Cardiac fibroblast (primary cell): ENCODE results near the gene SARS1.
"Not testable (repeated sequence)": the region's sequence is repeated elsewhere in the genome, so short reads cannot be mapped to it uniquely, and the experiment has no call there.

Experiments
- DNase-seq, 2 donors: peaks; one replicate each; pipeline versions ENCODE4 v3.0.0 to v3.0.0-alpha.2; 2010; ENCODE audit warnings: low read depth in 2 of 2
- H3K4me3 ChIP-seq, 2 donors: replicated peaks in 1 of 2; 1 replicate in 1 of 2; 2 replicates in 1 of 2; pipeline ENCODE4 v1.5.1; 2011; ENCODE audit warnings: low read depth in 2 of 2, low read length in 2 of 2, mild to moderate bottlenecking in 2 of 2, moderate library complexity in 1 of 2
- CTCF ChIP-seq: IDR thresholded peaks from one replicate; pipeline ENCODE4 v1.5.1; 2011; ENCODE audit warnings: low read depth, mild to moderate bottlenecking, low read length, inconsistent platforms

SARS1 gene

GRCh38 chr1:109213824-109214693, at the start of gene SARS1:
SARS1 (plus strand) TSS chr1:109213918; CDS start chr1:109213993, 75 bp downstream.
- H3K4me3 ChIP-seq: peak within 1 kb of the TSS; percentile 94 to 95
- no peak for TF ChIP-seq CTCF
- DNase-seq: peak; percentile 80 to 89

GRCh38 chr1:109164538-109164937, 49.2 kb upstream of the SARS1 start:
- no peak overlapping the region for H3K4me3 ChIP-seq
- DNase-seq: no peak
- TF ChIP-seq CTCF: no peak

GRCh38 chr1:109167001-109167506, 46.7 kb upstream of the SARS1 start:
- DNase-seq: peak in 1 of 2 donors; percentile 31
- TF ChIP-seq CTCF: no peak
- no peak overlapping the region for H3K4me3 ChIP-seq

GRCh38 chr1:109170035-109170764, 43.5 kb upstream of the SARS1 start:
- H3K4me3 ChIP-seq: no peak overlapping the region
- no peak for TF ChIP-seq CTCF
- peak; percentile 49 to 68 for DNase-seq

GRCh38 chr1:109171646-109172045, 42.1 kb upstream of the SARS1 start:
- TF ChIP-seq CTCF: no peak
- DNase-seq: no peak

GRCh38 chr1:109176349-109176748, 37.4 kb upstream of the SARS1 start:
- H3K4me3 ChIP-seq, DNase-seq: not testable (repeated sequence)

More at GRCh38 chr1:109171646-109172045, 42.1 kb upstream of the SARS1 start:
- H3K4me3 ChIP-seq: no peak overlapping the region

GRCh38 chr1:109180715-109181084, 33.0 kb upstream of the SARS1 start:
- DNase-seq, H3K4me3 ChIP-seq: not testable (repeated sequence)
